ENCODE measurements around the gene IRAK4. TPM values are rescaled to one million over a fixed set of nuclear protein-coding genes. Genes with fewer than 3 reads are reported as not detected.

Gene IRAK4
- total and polyA plus RNA-seq, 2 donors from 2014 or later, result 10.1 to 29.7 TPM

- no peaks in the 10 kb centered on the region for H3K4me1 ChIP-seq (ENCODE audit: control insufficient read depth in 2 of 3, insufficient read depth in 2 of 3, low read depth in 1 of 3, low read length in 3 of 3)
- peaks cover 3 to 22% (median 12%) of the 10 kb centered on the region in 3 donors for H3K36me3 ChIP-seq (ENCODE audit: control insufficient read depth in 2 of 3, insufficient read depth in 3 of 3, low read length in 3 of 3)
- TF ChIP-seq CTCF (IDR thresholded peaks at IDR 0.05; ENCODE audit: borderline replicate concordance, extremely low read depth, insufficient read depth), result no peak
- DNase-seq (no peak), FAIRE-seq (no peak)
- H3K27ac ChIP-seq (ENCODE audit: low read depth in 2 of 2, low read length in 2 of 2), result no peak overlapping the region
- H3K27me3 ChIP-seq (ENCODE audit: control insufficient read depth, insufficient read depth, low read length), result no peaks in the 10 kb centered on the region
- no peak overlapping the region for H3K4me3 ChIP-seq (ENCODE audit: low read length in 3 of 3)
- H3K9me3 ChIP-seq (ENCODE audit: control insufficient read depth in 2 of 3, insufficient read depth in 1 of 3, low read length in 3 of 3), result no peaks in the 10 kb centered on the region
- intact Hi-C loops (cut with DNase I), result no loop called here
- H3K9ac ChIP-seq (ENCODE audit: low read length in 3 of 3), result no peak overlapping the region
These were observed 38.9 kb downstream of the IRAK4 start for GRCh38 chr12:43797561-43798217.

DNA sequence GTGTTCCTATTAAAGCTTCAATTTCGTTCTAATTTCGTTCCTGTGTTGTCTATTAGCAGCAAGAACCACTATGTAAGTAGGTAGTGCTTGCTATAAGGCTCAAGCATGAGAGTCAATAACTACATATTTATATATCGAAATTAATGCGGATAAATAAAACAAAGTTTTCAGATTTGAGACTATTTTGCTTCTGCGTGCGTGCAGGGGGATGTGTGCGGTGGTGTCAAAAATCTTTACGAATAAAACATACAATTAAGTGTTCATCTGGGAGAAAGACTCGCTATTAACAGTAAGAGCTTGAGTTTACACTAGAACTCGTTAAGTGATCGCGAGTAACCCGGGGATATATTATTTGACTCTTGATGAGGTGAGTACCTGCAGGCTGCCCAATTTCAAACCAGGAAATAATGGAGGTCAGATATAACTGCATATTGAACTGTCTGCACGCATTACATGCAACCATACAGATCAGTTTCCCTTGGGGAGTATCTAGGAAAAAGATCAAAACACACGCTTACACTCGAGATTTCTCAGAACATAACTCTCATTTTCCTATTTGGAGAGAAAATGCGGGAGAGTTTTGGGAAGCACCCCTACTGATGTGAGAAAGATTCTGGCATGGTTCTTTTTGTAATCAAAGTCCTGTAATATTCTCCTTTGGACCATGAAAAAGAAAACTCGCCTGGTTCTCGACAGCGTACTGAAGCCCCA, 46.6 kb downstream of the IRAK4 start:
- DNase-seq, result peak in 3 of 5 donors; percentile 21 to 72 (median 39)
- no peaks in the 10 kb centered on the region for H3K27me3 ChIP-seq (ENCODE audit: control insufficient read depth, insufficient read depth, low read length)
- peaks cover 0 to 8% (median 0%) of the 10 kb centered on the region in 3 donors for H3K36me3 ChIP-seq (ENCODE audit: control insufficient read depth in 2 of 3, insufficient read depth in 3 of 3, low read length in 3 of 3)
- H3K27ac ChIP-seq (ENCODE audit: low read depth in 2 of 2, low read length in 2 of 2), result peak overlapping the region; percentile 89 to 96
- no peak for FAIRE-seq
- peak overlapping the region; percentile 54 to 91 (median 75) for H3K9ac ChIP-seq (ENCODE audit: low read length in 3 of 3)
- peak overlapping the region; percentile 74 to 96 (median 79) for H3K4me3 ChIP-seq (ENCODE audit: low read length in 3 of 3)
- H3K9me3 ChIP-seq (ENCODE audit: control insufficient read depth in 2 of 3, insufficient read depth in 1 of 3, low read length in 3 of 3), result no peaks in the 10 kb centered on the region
- intact Hi-C loops (cut with DNase I), result no loop called here
- no peak for TF ChIP-seq CTCF (IDR thresholded peaks at IDR 0.05; ENCODE audit: borderline replicate concordance, extremely low read depth, insufficient read depth)
- H3K4me1 ChIP-seq (ENCODE audit: control insufficient read depth in 2 of 3, insufficient read depth in 2 of 3, low read depth in 1 of 3, low read length in 3 of 3), result peaks cover 0 to 3% (median 0%) of the 10 kb centered on the region in 3 donors

GRCh38 chr12:43805860-43806736, 47.3 kb downstream of the IRAK4 start, which contains the start of gene TWF1:
Gene TWF1, minus strand, starts transcription at chr12:43806317. Its CDS starts 72 bp downstream, at chr12:43806245.
- H3K36me3 ChIP-seq (ENCODE audit: control insufficient read depth in 2 of 3, insufficient read depth in 3 of 3, low read length in 3 of 3), result peaks cover 0 to 4% (median 0%) of the 10 kb centered on the region in 3 donors
- peak; percentile 34 for TF ChIP-seq CTCF (IDR thresholded peaks at IDR 0.05; ENCODE audit: borderline replicate concordance, extremely low read depth, insufficient read depth)
- H3K9ac ChIP-seq (ENCODE audit: low read length in 3 of 3), result peak within 1 kb of the TSS; percentile 82 to 91 (median 83)
- H3K4me3 ChIP-seq (ENCODE audit: low read length in 3 of 3), result peak within 1 kb of the TSS; percentile 79 to 96 (median 87)
- intact Hi-C loops (cut with DNase I), result no loop called here
- no peaks in the 10 kb centered on the region for H3K9me3 ChIP-seq (ENCODE audit: control insufficient read depth in 2 of 3, insufficient read depth in 1 of 3, low read length in 3 of 3)
- FAIRE-seq (no peak), DNase-seq (peak; percentile 92 to 96 (median 94))
- H3K27me3 ChIP-seq (ENCODE audit: control insufficient read depth, insufficient read depth, low read length), result no peaks in the 10 kb centered on the region
- peak within 1 kb of the TSS; percentile 96 to 99 for H3K27ac ChIP-seq (ENCODE audit: low read depth in 2 of 2, low read length in 2 of 2)
- peaks cover 0 to 3% (median 0%) of the 10 kb centered on the region in 3 donors for H3K4me1 ChIP-seq (ENCODE audit: control insufficient read depth in 2 of 3, insufficient read depth in 2 of 3, low read depth in 1 of 3, low read length in 3 of 3)
